Amniotic epithelial cell (primary cell): Measurements from ENCODE around the gene DGKH.
A peak's percentile ranks its signal among the peaks of the same experiment; 100 is the strongest.
"Not testable (repeated sequence)": the region's sequence is repeated elsewhere in the genome, so short reads cannot be mapped to it uniquely, and the experiment has no call there.

ENCODE experiments used
- DNase-seq: peaks from one replicate; pipeline ENCODE4 v3.0.0-alpha.2; 2010; ENCODE audit warnings: low read depth

DGKH gene

DNA sequence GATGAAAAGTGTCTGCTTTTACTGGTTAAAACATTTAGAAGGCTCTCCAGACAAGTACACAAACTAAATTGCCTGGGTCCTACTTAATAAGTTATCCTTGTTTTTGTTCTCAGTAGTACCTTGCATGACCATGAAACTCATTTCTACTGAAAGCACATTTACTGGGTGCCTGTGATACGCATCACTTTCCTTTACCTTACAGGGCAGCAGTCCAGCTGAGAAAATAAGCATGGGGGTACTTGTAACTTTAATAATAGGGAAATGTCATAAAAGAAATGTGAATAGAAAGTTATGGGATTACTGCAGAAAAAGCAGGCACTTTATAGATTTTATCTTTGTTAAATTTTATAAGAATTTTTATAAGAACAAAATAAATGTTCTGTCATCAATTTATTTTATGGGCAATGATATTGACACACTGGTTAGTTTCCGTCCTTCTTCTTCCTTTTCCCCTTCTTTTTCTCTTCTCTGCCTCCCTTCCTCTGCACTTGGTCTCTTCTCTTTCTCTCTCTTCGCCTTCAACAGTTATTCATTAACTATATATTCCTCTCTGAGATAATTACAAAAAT, 116.2 kb downstream of the DGKH start:
- DNase-seq: no peak

GRCh38 chr13:42168496-42168895, 120.0 kb downstream of the DGKH start:
- no peak for DNase-seq

- DNase-seq: no peak
These were observed 121.6 kb downstream of the DGKH start for GRCh38 chr13:42170029-42170428.

DNA sequence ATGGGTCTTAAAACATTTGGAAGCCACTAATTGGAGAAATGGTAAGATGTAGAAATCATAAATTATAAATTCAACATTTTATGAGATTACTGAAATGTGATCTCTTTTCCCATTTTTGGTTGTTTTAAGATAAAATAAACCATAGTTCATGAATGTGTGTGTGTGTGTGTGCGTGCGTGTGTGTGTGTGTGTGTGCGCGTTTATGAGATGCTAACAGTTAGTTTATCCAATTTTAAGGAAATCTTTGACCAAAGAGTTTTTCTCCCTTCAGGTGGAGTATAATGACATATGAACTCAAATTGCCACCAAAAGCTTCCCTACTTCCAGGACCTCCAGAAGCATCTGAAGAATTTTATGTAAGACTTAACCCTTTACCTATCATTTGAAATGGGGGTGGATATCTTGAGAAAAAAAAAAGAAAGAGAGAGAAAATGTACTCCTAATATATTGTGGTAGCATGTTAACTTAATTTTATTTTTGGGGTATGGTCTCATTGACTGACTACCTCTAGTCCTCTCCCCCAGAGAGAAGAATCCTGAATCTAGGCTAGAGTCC, 125.4 kb downstream of the DGKH start:
- DNase-seq: peak; percentile 34

GRCh38 chr13:42174344-42175162, 126.1 kb downstream of the DGKH start:
- DNase-seq: peak; percentile 96

DNA sequence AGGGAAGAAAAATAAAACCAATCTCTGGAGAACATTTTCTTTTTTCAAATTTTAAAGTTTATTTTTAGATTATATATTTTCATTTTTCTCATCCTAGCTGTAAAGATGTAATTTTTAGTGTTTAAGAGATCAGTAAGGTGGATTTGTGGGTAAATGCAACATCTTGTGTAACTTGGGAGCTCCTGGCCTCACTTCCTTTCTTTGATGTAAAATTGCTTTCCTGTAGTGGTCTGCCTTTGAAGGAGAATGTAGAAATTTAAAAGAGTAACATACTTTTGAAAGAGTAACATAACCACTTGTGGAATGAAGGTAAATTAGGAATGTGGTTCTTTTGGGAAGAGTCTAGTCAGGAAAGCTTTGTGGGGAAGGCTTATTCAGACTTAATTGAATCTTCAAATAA, 127.8 kb downstream of the DGKH start:
- DNase-seq: no peak

- no peak for DNase-seq
These were observed 128.7 kb downstream of the DGKH start for GRCh38 chr13:42177189-42177588.

- DNase-seq: peak; percentile 20
These were observed 133.0 kb downstream of the DGKH start for GRCh38 chr13:42181381-42181953.

GRCh38 chr13:42189061-42189460, 140.6 kb downstream of the DGKH start:
- DNase-seq: no peak

DNA sequence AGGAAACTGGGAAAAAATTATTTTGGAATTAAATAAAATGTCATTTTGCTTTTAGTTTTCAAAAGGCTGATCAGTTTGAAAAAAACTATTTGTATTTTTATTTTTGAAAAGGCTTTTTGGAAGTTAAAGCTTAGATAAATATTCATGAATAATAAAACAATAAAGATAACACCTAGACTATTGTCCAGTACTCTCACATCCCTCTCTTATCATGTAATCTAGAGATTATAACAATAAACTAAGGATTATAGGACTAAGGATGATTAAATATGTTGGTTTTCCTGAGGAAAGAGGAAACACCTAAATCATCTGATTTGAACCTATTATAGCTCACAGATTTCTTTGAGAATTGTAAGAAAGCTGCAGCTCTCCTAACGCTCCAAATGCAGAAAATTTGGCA, 142.1 kb downstream of the DGKH start:
- no peak for DNase-seq

DNA sequence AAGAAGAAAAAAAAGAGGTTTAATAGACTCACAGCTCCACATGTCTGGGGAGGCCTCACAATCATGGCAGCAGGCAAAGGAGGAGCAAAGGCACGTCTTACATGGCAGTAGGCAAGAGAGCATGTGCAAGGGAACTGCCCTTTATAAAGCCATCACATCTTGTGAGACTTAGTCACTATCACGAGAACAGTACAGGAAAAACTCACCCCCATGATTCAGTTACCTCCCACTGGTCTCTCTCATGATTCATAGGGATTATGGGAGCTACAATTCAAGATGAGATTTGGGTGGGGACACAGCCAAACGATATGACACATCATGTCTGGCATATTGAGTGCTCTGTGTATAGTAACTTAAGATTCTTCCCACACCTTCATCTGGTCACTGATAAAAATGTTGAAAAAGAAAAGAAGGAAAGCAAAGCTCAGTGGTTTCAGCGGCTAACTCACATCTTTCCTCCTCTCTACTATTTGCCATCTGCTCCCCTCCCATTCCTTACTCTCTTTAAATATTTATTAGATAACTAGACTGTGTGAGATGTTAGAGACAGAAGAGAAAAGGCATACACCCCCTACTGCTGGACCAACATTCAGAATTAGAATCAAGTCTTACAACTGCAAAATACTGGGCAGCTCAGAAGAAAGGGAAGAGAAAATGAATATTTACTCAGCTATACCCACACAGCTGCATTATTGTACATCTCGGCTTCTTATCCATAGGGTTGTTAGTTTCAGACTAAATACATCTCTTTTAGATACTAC, 163.4 kb downstream of the DGKH start:
- peak; percentile 80 for DNase-seq

GRCh38 chr13:42214446-42214845, 166.0 kb downstream of the DGKH start:
- DNase-seq: no peak

GRCh38 chr13:42215578-42216421, 167.4 kb downstream of the DGKH start:
- peak; percentile 65 for DNase-seq

DNA sequence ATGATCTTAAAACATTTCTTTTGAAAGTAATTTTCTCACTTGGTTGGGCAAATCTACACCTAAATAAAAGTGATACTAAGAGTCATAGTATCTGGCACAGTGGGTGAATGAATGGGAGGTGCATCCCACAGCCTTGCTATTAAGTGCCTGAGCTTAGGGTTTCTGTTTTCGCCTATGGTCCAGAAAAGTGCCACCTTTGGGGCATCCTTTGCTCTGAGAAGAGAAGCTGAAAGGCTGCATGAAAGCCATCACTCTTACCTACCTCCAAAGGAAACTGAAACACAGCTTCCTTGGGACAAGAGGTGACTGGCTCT, 167.9 kb downstream of the DGKH start:
- DNase-seq: no peak

DNA sequence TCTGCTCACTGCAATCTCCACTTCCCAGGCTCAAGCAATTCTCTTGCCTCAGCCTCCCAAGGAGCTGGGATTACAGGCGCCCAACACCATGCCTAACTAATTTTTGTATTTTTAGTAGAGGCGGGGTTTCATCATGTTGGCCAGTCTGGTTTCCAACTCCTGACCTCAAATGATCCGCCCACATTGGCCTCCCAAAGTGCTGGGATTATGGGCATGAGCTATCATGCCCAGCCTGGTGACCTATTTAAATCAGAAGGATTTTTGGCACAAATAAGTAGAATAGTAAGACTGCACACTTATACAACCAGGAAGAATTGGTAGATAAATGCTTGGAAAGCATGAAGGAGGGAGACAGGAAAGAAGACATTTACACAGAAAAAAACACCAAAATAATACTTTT, 170.1 kb downstream of the DGKH start:
- peak; percentile 42 for DNase-seq

- no peak for DNase-seq
These were observed 170.6 kb downstream of the DGKH start for GRCh38 chr13:42219051-42219450.

- no peak for DNase-seq
These were observed 171.4 kb downstream of the DGKH start for GRCh38 chr13:42219876-42220275.

DNA sequence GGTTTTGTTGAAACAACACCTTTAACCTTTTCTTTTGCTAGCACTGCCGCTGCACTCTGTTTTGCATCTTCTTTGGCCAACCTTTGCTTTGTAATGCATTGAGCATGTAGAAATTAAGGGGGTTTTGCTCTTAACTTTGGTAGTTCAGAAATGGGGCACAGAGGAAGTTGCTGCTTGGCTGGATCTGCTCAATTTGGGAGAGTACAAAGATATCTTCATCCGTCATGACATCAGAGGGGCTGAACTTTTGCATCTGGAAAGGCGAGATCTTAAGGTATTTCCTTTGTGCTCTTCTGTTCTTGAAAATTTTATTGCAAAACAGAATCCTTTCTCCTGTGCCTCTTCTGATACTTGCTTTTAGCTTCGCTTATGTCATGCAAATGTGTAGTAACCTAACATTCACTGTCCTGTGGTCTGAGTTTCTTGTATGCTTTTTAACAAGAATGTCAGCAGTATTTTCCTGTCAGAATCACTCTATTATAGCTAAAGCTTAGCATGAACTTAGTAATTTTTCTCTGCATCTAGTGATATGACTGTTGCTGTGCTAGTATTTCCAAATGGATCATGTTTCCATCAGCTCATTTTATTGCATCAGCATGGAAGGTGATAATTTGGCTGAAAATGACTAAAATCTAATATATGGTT, 172.8 kb downstream of the DGKH start:
- DNase-seq: no peak

DNA sequence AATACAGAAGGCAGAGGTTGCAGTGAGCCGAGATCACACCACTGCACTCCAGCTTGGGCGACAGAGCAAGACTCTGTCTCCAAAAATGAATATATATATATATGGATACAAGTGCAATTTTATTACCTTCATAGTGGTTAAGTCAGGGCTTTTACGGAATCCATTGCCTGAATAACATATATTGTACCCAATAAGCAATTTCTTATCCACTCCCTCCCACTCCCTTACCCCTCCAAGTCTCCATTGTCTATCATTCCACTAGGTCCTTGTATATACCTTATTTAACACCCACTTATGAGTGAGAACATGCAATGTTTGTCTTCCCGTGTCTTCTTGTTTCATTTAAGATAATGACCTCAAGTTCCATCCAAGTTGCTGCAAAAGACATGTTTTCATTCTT, 175.2 kb downstream of the DGKH start:
- no peak for DNase-seq

DNA sequence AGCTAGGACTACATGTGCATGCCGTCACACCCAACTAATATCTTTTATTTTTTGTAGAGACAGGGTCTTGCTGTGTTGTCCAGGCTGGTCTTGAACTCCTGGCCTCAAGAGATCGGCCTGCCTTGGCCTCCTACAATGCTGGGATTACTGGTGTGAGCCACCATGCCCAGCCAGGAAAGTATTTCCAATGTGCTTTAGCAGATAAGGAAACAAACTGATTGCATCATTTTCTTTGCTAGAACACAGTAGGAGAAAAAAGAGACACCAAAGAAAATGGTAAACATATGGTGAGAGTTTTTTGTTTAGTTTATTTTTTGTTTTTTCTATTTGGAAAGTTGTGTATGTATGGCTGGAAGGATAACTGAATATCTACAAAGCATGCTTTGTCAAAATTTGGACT, 176.6 kb downstream of the DGKH start:
- DNase-seq: peak; percentile 27

DNA sequence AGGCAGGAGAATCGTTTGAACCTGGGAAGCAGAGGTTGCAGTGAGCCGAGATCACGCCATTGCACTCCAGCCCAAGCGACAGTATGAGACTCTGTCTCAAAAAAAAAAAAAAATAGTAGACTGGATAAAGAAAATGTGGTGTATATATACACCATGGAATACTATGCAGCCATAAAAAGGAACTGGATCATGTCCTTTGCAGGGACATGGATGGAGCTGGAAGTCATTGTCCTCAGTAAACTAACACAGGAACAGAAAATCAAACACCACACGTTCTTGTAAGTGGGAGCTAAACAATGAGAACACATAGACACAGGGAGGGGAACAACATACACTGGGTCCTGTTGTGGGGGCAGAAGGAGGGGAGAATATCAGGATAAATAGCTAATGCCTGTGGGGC, 178.3 kb downstream of the DGKH start:
- DNase-seq: not testable (repeated sequence)
